Adrenal gland (tissue), 5 donors: ENCODE results near the gene RECQL.

Experiments used
- POLR2A ChIP-seq, 2 donors: fragments of 450-650 bp; IDR thresholded peaks; one replicate each; pipeline ENCODE4 v1.6.1; 2017; ENCODE audit warnings: antibody characterized with exemption in 2 of 2, mild to moderate bottlenecking in 2 of 2, moderate library complexity in 1 of 2
- TF ChIP-seq, protein P1 (sequence below), 6 experiments: fragments of 450-650 bp in 4 of 6; fragments of 200-600 bp in 2 of 6; sonication (generic) in 1 of 6; IDR thresholded peaks; 1 replicate in 5 of 6; 2 replicates in 1 of 6; pipeline versions ENCODE4 v1.5.1 to v1.8.0; 2016 to 2021; ENCODE audit warnings: antibody characterized with exemption in 6 of 6, mild to moderate bottlenecking in 2 of 6, moderate library complexity in 1 of 6
- donor health status: DM: no; HTN: no; CAD: no.

DNA sequence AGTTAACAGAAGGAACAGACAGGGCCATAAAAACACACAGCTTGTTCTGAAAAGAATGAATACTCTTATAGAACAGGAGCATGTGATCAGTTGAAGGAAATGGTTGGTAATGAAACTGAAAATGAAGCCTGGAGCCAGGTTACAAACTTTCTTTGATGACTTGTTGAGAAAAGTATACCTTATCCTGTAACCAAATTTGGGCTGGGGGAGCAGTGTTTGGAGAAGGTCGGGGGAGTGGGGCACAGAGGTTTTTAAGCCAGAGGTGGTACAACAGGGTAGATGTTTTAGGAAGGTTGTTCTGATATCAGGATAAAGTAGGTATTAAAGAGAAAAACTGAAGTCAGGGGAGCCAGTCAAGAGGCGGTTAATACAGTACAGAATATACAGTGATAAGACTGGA, 8.3 kb upstream of the RECQL start:
- TF ChIP-seq, protein P1, sequence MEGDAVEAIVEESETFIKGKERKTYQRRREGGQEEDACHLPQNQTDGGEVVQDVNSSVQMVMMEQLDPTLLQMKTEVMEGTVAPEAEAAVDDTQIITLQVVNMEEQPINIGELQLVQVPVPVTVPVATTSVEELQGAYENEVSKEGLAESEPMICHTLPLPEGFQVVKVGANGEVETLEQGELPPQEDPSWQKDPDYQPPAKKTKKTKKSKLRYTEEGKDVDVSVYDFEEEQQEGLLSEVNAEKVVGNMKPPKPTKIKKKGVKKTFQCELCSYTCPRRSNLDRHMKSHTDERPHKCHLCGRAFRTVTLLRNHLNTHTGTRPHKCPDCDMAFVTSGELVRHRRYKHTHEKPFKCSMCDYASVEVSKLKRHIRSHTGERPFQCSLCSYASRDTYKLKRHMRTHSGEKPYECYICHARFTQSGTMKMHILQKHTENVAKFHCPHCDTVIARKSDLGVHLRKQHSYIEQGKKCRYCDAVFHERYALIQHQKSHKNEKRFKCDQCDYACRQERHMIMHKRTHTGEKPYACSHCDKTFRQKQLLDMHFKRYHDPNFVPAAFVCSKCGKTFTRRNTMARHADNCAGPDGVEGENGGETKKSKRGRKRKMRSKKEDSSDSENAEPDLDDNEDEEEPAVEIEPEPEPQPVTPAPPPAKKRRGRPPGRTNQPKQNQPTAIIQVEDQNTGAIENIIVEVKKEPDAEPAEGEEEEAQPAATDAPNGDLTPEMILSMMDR (IDR thresholded peaks at IDR 0.05): no peak
- no peak for TF ChIP-seq POLR2A (IDR thresholded peaks at IDR 0.05)
